HEK293T (cell line): ENCODE data around the gene RNF113A.
"Not testable (repeated sequence)": the region's sequence is repeated elsewhere in the genome, so short reads cannot be mapped to it uniquely, and the experiment has no call there.

Experiments used
- CTCF ChIA-PET: fragments of 350-600 bp; formaldehyde crosslinking; extraction: SDS; loops from one replicate; lab custom pipeline; 2021; ENCODE audit warnings: antibody characterized with exemption, inconsistent platforms; lab: Yijun Ruan, JAX
- POLR2A ChIA-PET: fragments of 350-600 bp; formaldehyde crosslinking; extraction: SDS; loops from one replicate; lab custom pipeline; 2020; ENCODE audit warnings: antibody characterized with exemption, inconsistent platforms; lab: Yijun Ruan, JAX
- DNase-seq: peaks from one replicate; pipeline ENCODE4 v3.0.0; 2012; ENCODE audit warnings: mixed read lengths; ENCODE audit errors: extremely low spot score
- ARNT ChIP-seq: fragments of 450-650 bp; IDR thresholded peaks from 2 replicates; pipeline ENCODE4 v1.6.1; 2017; ENCODE audit warnings: mild to moderate bottlenecking
- BHLHE40 ChIP-seq: fragments of 450-650 bp; IDR thresholded peaks from 2 replicates; pipeline ENCODE4 v1.6.1; 2016; ENCODE audit warnings: mild to moderate bottlenecking, moderate library complexity, borderline replicate concordance
- CTBP1 ChIP-seq: fragments of 450-650 bp; IDR thresholded peaks from 2 replicates; pipeline ENCODE4 v1.6.1; 2016; ENCODE audit warnings: borderline replicate concordance
- ELF4 ChIP-seq: fragments of 450-650 bp; IDR thresholded peaks from 2 replicates; pipeline ENCODE4 v1.6.1; 2017; ENCODE audit warnings: antibody characterized with exemption
- FOXA1 ChIP-seq: fragments of 450-650 bp; IDR thresholded peaks from 2 replicates; pipeline ENCODE4 v1.6.1; 2016; ENCODE audit warnings: mild to moderate bottlenecking
- FOXK2 ChIP-seq: fragments of 450-650 bp; IDR thresholded peaks from 2 replicates; pipeline ENCODE4 v1.6.1; 2016; ENCODE audit warnings: mild to moderate bottlenecking
- FOXM1 ChIP-seq: fragments of 450-650 bp; IDR thresholded peaks from 2 replicates; pipeline ENCODE4 v1.6.1; 2017; ENCODE audit warnings: mild to moderate bottlenecking, borderline replicate concordance
- HDGF ChIP-seq: fragments of 450-650 bp; IDR thresholded peaks from 2 replicates; pipeline ENCODE4 v1.6.1; 2017; ENCODE audit warnings: antibody characterized with exemption, borderline replicate concordance
- L3MBTL2 ChIP-seq: fragments of 450-650 bp; conservative IDR thresholded peaks from 2 replicates; pipeline ENCODE4 v1.6.1; 2016; ENCODE audit warnings: mild to moderate bottlenecking
- LEF1 ChIP-seq: fragments of 450-650 bp; IDR thresholded peaks from 2 replicates; pipeline ENCODE4 v1.6.1; 2017; ENCODE audit warnings: mild to moderate bottlenecking, borderline replicate concordance
- NFRKB ChIP-seq: fragments of 450-650 bp; IDR thresholded peaks from 2 replicates; pipeline ENCODE4 v1.6.1; 2016; ENCODE audit warnings: mild to moderate bottlenecking, moderate library complexity
- PKNOX1 ChIP-seq: fragments of 450-650 bp; IDR thresholded peaks from 2 replicates; pipeline ENCODE4 v1.6.1; 2016
- SP1 ChIP-seq: fragments of 450-650 bp; IDR thresholded peaks from 2 replicates; pipeline ENCODE4 v1.6.1; 2017
- SUZ12 ChIP-seq: fragments of 450-650 bp; IDR thresholded peaks from 2 replicates; pipeline ENCODE4 v1.6.1; 2016; ENCODE audit warnings: mild to moderate bottlenecking
- TARDBP ChIP-seq: fragments of 450-650 bp; IDR thresholded peaks from 2 replicates; pipeline ENCODE4 v1.6.1; 2016
- ZNF384 ChIP-seq: fragments of 450-650 bp; IDR thresholded peaks from 2 replicates; pipeline ENCODE4 v1.6.1; 2016

Gene RNF113A

GRCh38 chrX:119852382-119853353 lies 18.9 kb downstream of the RNF113A start, which contains the start of gene UPF3B:
Gene UPF3B, minus strand, starts transcription at chrX:119852963. Its CDS starts 35 bp downstream, at chrX:119852928.
- ChIA-PET POLR2A (interaction anchor here (0.6 to 4.7 kb wide), 18 partner anchors 8 to 375 kb away, joined by 3 to 52 read pairs (median 5); partner anchors contain the start of genes NDUFA1, RNF113A, RPL39 and SOWAHD), CTCF (interaction anchor here (0.6 to 0.7 kb wide), 3 partner anchors 18 to 81 kb away, joined by 3 read pairs; no protein-coding TSS in a partner anchor)
- TF ChIP-seq L3MBTL2 (peak; percentile 76), ZNF384 (no peak), TARDBP (no peak), PKNOX1 (peak; percentile 50), SP1 (peak; percentile 71; the same call in 1 of the 2 replicates), ARNT (no peak), FOXM1 (no peak), ELF4 (0 out of 2 replicates have a peak, but pooled peaks have one; percentile 26)

GRCh38 chrX:119833905-119834304 lies 37.6 kb downstream of the RNF113A start:
- ChIA-PET CTCF (interaction anchor here (0.7 kb wide), 1 partner anchor 295 kb away, joined by 3 read pairs; no protein-coding TSS in a partner anchor), POLR2A (interaction anchor here (1.2 to 2.0 kb wide), 2 partner anchors 19 to 42 kb away, joined by 5 to 8 read pairs; partner anchors contain the start of genes RPL39 and UPF3B)
- TF ChIP-seq HDGF: no peak
- TF ChIP-seq CTBP1: no peak
- TF ChIP-seq ARNT: no peak
- no peak for TF ChIP-seq BHLHE40
- no peak for TF ChIP-seq PKNOX1
- TF ChIP-seq TARDBP: no peak
- no peak for TF ChIP-seq FOXA1
- TF ChIP-seq NFRKB: no peak
- DNase-seq: no peak

More at GRCh38 chrX:119852382-119853353, 18.9 kb downstream of the RNF113A start, which contains the start of gene UPF3B:
- peak; percentile 99 for DNase-seq

GRCh38 chrX:119828446-119828845 lies 43.1 kb downstream of the RNF113A start:
- ChIA-PET POLR2A (no interaction called here), CTCF (no interaction called here)
- no peak for DNase-seq
- TF ChIP-seq NFRKB (no peak), SP1 (no peak), FOXA1 (no peak), FOXK2 (no peak), PKNOX1 (no peak), ARNT (no peak), ELF4 (no peak)

- TF ChIP-seq SP1 (no peak), FOXA1 (no peak), PKNOX1 (no peak), CTBP1 (no peak), LEF1 (no peak), L3MBTL2 (no peak), FOXM1 (no peak), ARNT (no peak), ELF4 (no peak), SUZ12 (no peak), FOXK2 (no peak), HDGF (no peak), ZNF384 (no peak), NFRKB (no peak), BHLHE40 (no peak), TARDBP (no peak)
- ChIA-PET POLR2A (interaction anchor here (1.2 to 1.4 kb wide), 2 partner anchors 26 to 35 kb away, joined by 3 to 4 read pairs; partner anchors contain the start of genes RPL39 and UPF3B), CTCF (interaction anchor here (0.7 kb wide), 1 partner anchor 19 kb away, joined by 3 read pairs; no protein-coding TSS in a partner anchor)
- no peak for DNase-seq
Observed at GRCh38 chrX:119826399-119826959, 45.1 kb downstream of the RNF113A start.

- POLR2A ChIA-PET, DNase-seq, CTCF ChIA-PET: not testable (repeated sequence)
Observed at GRCh38 chrX:119824221-119824620, 47.3 kb downstream of the RNF113A start.

GRCh38 chrX:119821703-119822102 lies 49.8 kb downstream of the RNF113A start:
- DNase-seq, CTCF ChIA-PET: not testable (repeated sequence)
- POLR2A ChIA-PET: interaction anchor here (1.3 kb wide), 1 partner anchor 30 kb away, joined by 3 read pairs; the partner anchor contains the start of gene RPL39
